Keratinocyte (primary cell): ENCODE results near the gene SYNPR. TPM values are rescaled to one million over a fixed set of nuclear protein-coding genes. Genes with fewer than 3 reads are reported as not detected.

ENCODE experiments used
- DNase-seq: peaks from one replicate; pipeline ENCODE4 v3.0.0-alpha.2; 2011; ENCODE audit warnings: low read depth, missing footprints, low spot score
- FAIRE-seq: peaks from 2 replicates; lab custom pipeline; 2011; peaks lifted over from hg19 to GRCh38; lab: Jason Lieb, UNC
- H2AFZ ChIP-seq: 2 replicates; pipeline ENCODE4 v1.6.0; 2012; ENCODE audit warnings: low read length, control low read depth, inconsistent platforms; ENCODE audit not compliant: control insufficient read depth
- H3K27ac ChIP-seq: 2 replicates; pipeline ENCODE4 v1.5.1; 2011; ENCODE audit warnings: low read length; ENCODE audit not compliant: control insufficient read depth, insufficient read depth
- H3K27me3 ChIP-seq: 3 replicates; pipeline ENCODE4 v1.6.0; 2011; ENCODE audit warnings: low read length; ENCODE audit not compliant: control insufficient read depth, insufficient read depth; ENCODE audit errors: extremely low read depth
- H3K36me3 ChIP-seq, 2 experiments: 2 replicates in 1 of 2; 3 replicates in 1 of 2; pipeline ENCODE4 v1.5.1; 2011; ENCODE audit warnings: low read length in 2 of 2, mild to moderate bottlenecking in 1 of 2; ENCODE audit not compliant: control insufficient read depth in 2 of 2, insufficient read depth in 2 of 2; ENCODE audit errors: extremely low read depth in 1 of 2
- H3K4me1 ChIP-seq: 3 replicates; pipeline ENCODE4 v1.5.1; 2011; ENCODE audit warnings: low read length; ENCODE audit not compliant: control insufficient read depth, insufficient read depth; ENCODE audit errors: extremely low read depth
- H3K4me2 ChIP-seq: 3 replicates; pipeline ENCODE4 v1.6.0; 2011; ENCODE audit warnings: low read depth, low read length; ENCODE audit not compliant: control insufficient read depth, insufficient read depth; ENCODE audit errors: extremely low read depth
- H3K4me3 ChIP-seq, 3 experiments: fragments of 200-600 bp in 1 of 3; sonication (generic) in 1 of 3; 2 replicates in 2 of 3; 3 replicates in 1 of 3; pipeline ENCODE4 v1.5.1; 2011 to 2016; ENCODE audit warnings: low read length in 3 of 3, mild to moderate bottlenecking in 3 of 3, control low read depth in 2 of 3, inconsistent platforms in 1 of 3, low read depth in 1 of 3, mixed read lengths in 1 of 3, mixed run types in 1 of 3, moderate library complexity in 1 of 3; ENCODE audit not compliant: control insufficient read depth in 2 of 3, insufficient read depth in 2 of 3; ENCODE audit errors: extremely low read depth in 1 of 3
- H3K79me2 ChIP-seq: 2 replicates; pipeline ENCODE4 v1.6.0; 2012; ENCODE audit warnings: low read length; ENCODE audit not compliant: control insufficient read depth, insufficient read depth
- H3K9ac ChIP-seq: 3 replicates; pipeline ENCODE4 v1.6.0; 2011; ENCODE audit warnings: low read length; ENCODE audit not compliant: control insufficient read depth, insufficient read depth; ENCODE audit errors: extremely low read depth
- H3K9me1 ChIP-seq: 3 replicates; pipeline ENCODE4 v1.6.0; 2011; ENCODE audit warnings: low read length; ENCODE audit not compliant: control insufficient read depth, insufficient read depth; ENCODE audit errors: extremely low read depth
- H3K9me3 ChIP-seq: 2 replicates; pipeline ENCODE4 v1.5.1; 2012; ENCODE audit warnings: low read depth, low read length; ENCODE audit not compliant: control insufficient read depth
- H4K20me1 ChIP-seq: 3 replicates; pipeline ENCODE4 v1.6.0; 2011; ENCODE audit warnings: low read length; ENCODE audit not compliant: control insufficient read depth, insufficient read depth; ENCODE audit errors: extremely low read depth
- CTCF ChIP-seq, 3 experiments: IDR thresholded peaks in 1 of 3; conservative IDR thresholded peaks in 1 of 3; optimal IDR thresholded peaks in 1 of 3; 2 replicates in 2 of 3; 3 replicates in 1 of 3; pipeline versions ENCODE3 to v1.5.1; 2011; ENCODE audit warnings: low read length in 3 of 3, mild to moderate bottlenecking in 3 of 3, moderate library complexity in 2 of 3, control low read depth in 1 of 3, inconsistent platforms in 1 of 3; ENCODE audit not compliant: insufficient read depth in 2 of 3; ENCODE audit errors: extremely low read depth in 1 of 3
- EZH2 ChIP-seq: IDR thresholded peaks from one replicate; pipeline ENCODE4 v1.6.1; 2012; ENCODE audit warnings: inconsistent platforms, mild to moderate bottlenecking, low read length, moderate library complexity
- dilution Hi-C: fragments of 300-500 bp; cut with MboI; formaldehyde crosslinking; loops from one replicate; pipeline ENCODE4 v1.7.0; 2020; ENCODE audit warnings: low sequenced_read_pairs; ENCODE audit not compliant: extremely low pct_ligation_motif_present
- polyA plus RNA-seq, 5 experiments: library from polyadenylated mRNA; depleted of rRNA in 3 of 5; stranded (reverse) in 3 of 5; stranded (forward) in 1 of 5; unstranded in 1 of 5; fragments of >200 nt; gene quantifications; 1 replicate in 1 of 5; 2 replicates in 3 of 5; 3 replicates in 1 of 5; pipeline versions ENCODE4 v1.2.1 to v1.2.3, GENCODE V29; 2011 to 2012; ENCODE audit warnings: missing spikeins in 2 of 5, low read depth in 1 of 5, low replicate concordance in 1 of 5

The SYNPR gene
- polyA plus RNA-seq, 1 donor (not counting 4 experiments of a cell fraction or from before 2014, with no cell fraction given) = not detected

GRCh38 chr3:63400246-63400860, 122.2 kb downstream of the SYNPR start:
- H3K9me3 ChIP-seq = no peaks in the 10 kb centered on the region
- H3K9me1 ChIP-seq = no peaks in the 10 kb centered on the region
- DNase-seq (no peak), FAIRE-seq (no peak)
- H3K27ac ChIP-seq = no peak overlapping the region
- H3K9ac ChIP-seq = no peak overlapping the region
- no peak overlapping the region for H2AFZ ChIP-seq
- H3K27me3 ChIP-seq = no peaks in the 10 kb centered on the region
- no peaks in the 10 kb centered on the region for H3K4me1 ChIP-seq
- H4K20me1 ChIP-seq = no peaks in the 10 kb centered on the region
- H3K79me2 ChIP-seq = no peaks in the 10 kb centered on the region
- TF ChIP-seq CTCF (optimal IDR thresholded peaks at IDR 0.05 in 1 of 3, IDR thresholded peaks at IDR 0.05 in 1 of 3, conservative IDR thresholded peaks at IDR 0.05 in 1 of 3; ENCODE audit: extremely low read depth in 1 of 3, insufficient read depth in 2 of 3, low read length in 3 of 3) (no peak), EZH2 (no peak)
- no peak overlapping the region for H3K4me2 ChIP-seq
- dilution Hi-C loops = no loop called here
- H3K36me3 ChIP-seq = no peaks in the 10 kb centered on the region
- no peak overlapping the region for H3K4me3 ChIP-seq

GRCh38 chr3:63405882-63406281, 127.8 kb downstream of the SYNPR start:
- H3K9ac ChIP-seq = no peak overlapping the region
- H3K27me3 ChIP-seq = peaks cover 3% of the 10 kb centered on the region
- no peak overlapping the region for H3K4me2 ChIP-seq
- H2AFZ ChIP-seq = no peak overlapping the region
- H3K4me1 ChIP-seq = no peaks in the 10 kb centered on the region
- no peaks in the 10 kb centered on the region for H3K79me2 ChIP-seq
- H3K36me3 ChIP-seq = no peaks in the 10 kb centered on the region
- H4K20me1 ChIP-seq = no peaks in the 10 kb centered on the region
- H3K9me1 ChIP-seq = no peaks in the 10 kb centered on the region
- dilution Hi-C loops = no loop called here
- DNase-seq (no peak), FAIRE-seq (no peak)
- no peaks in the 10 kb centered on the region for H3K9me3 ChIP-seq
- H3K4me3 ChIP-seq = no peak overlapping the region
- TF ChIP-seq EZH2 (no peak), CTCF (optimal IDR thresholded peaks at IDR 0.05 in 1 of 3, IDR thresholded peaks at IDR 0.05 in 1 of 3, conservative IDR thresholded peaks at IDR 0.05 in 1 of 3; ENCODE audit: extremely low read depth in 1 of 3, insufficient read depth in 2 of 3, low read length in 3 of 3) (peak in 2 of 3 experiments; percentile 16 to 39)
- H3K27ac ChIP-seq = no peak overlapping the region
